WTC11 (cell line): ENCODE results near the gene ARHGAP35. TPM values are rescaled to one million over a fixed set of nuclear protein-coding genes. Genes with fewer than 3 reads are reported as not detected.

Experiments
- ATAC-seq: fragments of 200-7000 bp; cut with Tn5 transposase; 2 replicates; pipeline ENCODE4 v1.10.0; 2021; ENCODE audit warnings: mild to moderate bottlenecking, moderate library complexity
- CTCF ChIA-PET: fragments of 300-600 bp; sonication (Branson Sonifier 250); formaldehyde crosslinking; loops from one replicate; lab custom pipeline; 2021; ENCODE audit warnings: antibody characterized with exemption; lab: Charles Lee
- POLR2A ChIA-PET: fragments of 350-600 bp; sonication (Branson Sonifier 250); formaldehyde crosslinking; loops from one replicate; lab custom pipeline; 2021; ENCODE audit warnings: antibody characterized with exemption; lab: Charles Lee
- DNase-seq: peaks from one replicate; pipeline ENCODE4 v3.0.0; 2021; ENCODE audit warnings: low spot score
- H3K27ac Mint-ChIP-seq: 2 replicates; pipeline ENCODE4 v1.8.0; 2021; ENCODE audit warnings: mixed read lengths
- H3K27me3 Mint-ChIP-seq: 2 replicates; pipeline ENCODE4 v1.8.0; 2021; ENCODE audit warnings: low read depth, mild to moderate bottlenecking, moderate library complexity, mixed read lengths
- H3K36me3 Mint-ChIP-seq: 2 replicates; pipeline ENCODE4 v1.8.0; 2021; ENCODE audit warnings: mixed read lengths
- H3K4me1 Mint-ChIP-seq: 2 replicates; pipeline ENCODE4 v1.8.0; 2022; ENCODE audit warnings: mixed read lengths
- H3K4me3 Mint-ChIP-seq: 2 replicates; pipeline ENCODE4 v1.8.0; 2021; ENCODE audit warnings: mild to moderate bottlenecking, moderate library complexity, mixed read lengths
- H3K9me3 Mint-ChIP-seq: 2 replicates; pipeline ENCODE4 v1.8.0; 2021; ENCODE audit warnings: mixed read lengths
- ATF1 ChIP-seq: sonication (generic); formaldehyde crosslinking; IDR thresholded peaks from 2 replicates; pipeline ENCODE4 v1.8.1; 2023; ENCODE audit warnings: mild to moderate bottlenecking, moderate library complexity, missing genetic modification reagents
- CBFB ChIP-seq: sonication (generic); formaldehyde crosslinking; IDR thresholded peaks from 2 replicates; pipeline ENCODE4 v1.8.1; 2022; ENCODE audit warnings: mild to moderate bottlenecking, low read depth, missing genetic modification reagents
- E2F1 ChIP-seq: sonication (generic); formaldehyde crosslinking; IDR thresholded peaks from 2 replicates; pipeline ENCODE4 v1.8.0; 2022; ENCODE audit warnings: mild to moderate bottlenecking, missing genetic modification reagents
- ETV6 ChIP-seq: sonication (generic); formaldehyde crosslinking; IDR thresholded peaks from 2 replicates; pipeline ENCODE4 v1.8.1; 2022; ENCODE audit warnings: mild to moderate bottlenecking, missing genetic modification reagents
- FOXJ3 ChIP-seq: sonication (generic); formaldehyde crosslinking; IDR thresholded peaks from 2 replicates; pipeline ENCODE4 v1.9.0; 2021; ENCODE audit warnings: missing genetic modification reagents, mild to moderate bottlenecking, borderline replicate concordance
- HMGXB4 ChIP-seq: sonication (generic); formaldehyde crosslinking; IDR thresholded peaks from 2 replicates; pipeline ENCODE4 v1.8.1; 2023; ENCODE audit warnings: mild to moderate bottlenecking, moderate library complexity, missing genetic modification reagents
- IRF2 ChIP-seq: sonication (generic); formaldehyde crosslinking; IDR thresholded peaks from 2 replicates; pipeline ENCODE4 v1.8.0; 2022; ENCODE audit warnings: low read depth, missing genetic modification reagents, borderline replicate concordance
- JAZF1 ChIP-seq: fragments of 250-450 bp; sonication (Bioruptor Pico); IDR thresholded peaks from 2 replicates; pipeline ENCODE4 v1.9.0; 2021; ENCODE audit warnings: moderate library complexity, mild to moderate bottlenecking, inconsistent platforms
- JUN ChIP-seq: sonication (generic); formaldehyde crosslinking; IDR thresholded peaks from 2 replicates; pipeline ENCODE4 v1.8.0; 2023; ENCODE audit warnings: mild to moderate bottlenecking, missing genetic modification reagents
- NFE2L1 ChIP-seq: sonication (generic); formaldehyde crosslinking; IDR thresholded peaks from 2 replicates; pipeline ENCODE4 v1.8.1; 2023; ENCODE audit warnings: missing genetic modification reagents
- NFYB ChIP-seq: sonication (generic); formaldehyde crosslinking; conservative IDR thresholded peaks from 2 replicates; pipeline ENCODE4 v1.8.0; 2022; ENCODE audit warnings: low read depth, missing genetic modification reagents
- PRRX2 ChIP-seq: fragments of 250-450 bp; sonication (Bioruptor Pico); IDR thresholded peaks from 2 replicates; pipeline ENCODE4 v1.8.0; 2021; ENCODE audit warnings: mild to moderate bottlenecking
- SMAD3 ChIP-seq: sonication (generic); formaldehyde crosslinking; IDR thresholded peaks from 2 replicates; pipeline ENCODE4 v1.8.0; 2022; ENCODE audit warnings: missing genetic modification reagents, mild to moderate bottlenecking, borderline replicate concordance
- SP1 ChIP-seq: sonication (generic); formaldehyde crosslinking; conservative IDR thresholded peaks from 2 replicates; pipeline ENCODE4 v1.8.1; 2022; ENCODE audit warnings: missing genetic modification reagents
- ZBTB43 ChIP-seq: sonication (generic); formaldehyde crosslinking; IDR thresholded peaks from 2 replicates; pipeline ENCODE4 v1.8.1; 2023; ENCODE audit warnings: mild to moderate bottlenecking, missing genetic modification reagents
- ZNF138 ChIP-seq: sonication (generic); formaldehyde crosslinking; conservative IDR thresholded peaks from 2 replicates; pipeline ENCODE4 v1.8.1; 2022; ENCODE audit warnings: mild to moderate bottlenecking, moderate library complexity, missing genetic modification reagents
- ZNF232 ChIP-seq: sonication (generic); formaldehyde crosslinking; IDR thresholded peaks from 2 replicates; pipeline ENCODE4 v1.8.0; 2022; ENCODE audit warnings: mild to moderate bottlenecking, missing genetic modification reagents
- ZNF425 ChIP-seq: fragments of 250-450 bp; sonication (Bioruptor Pico); conservative IDR thresholded peaks from 2 replicates; pipeline ENCODE4 v1.9.0; 2021; ENCODE audit warnings: mild to moderate bottlenecking
- ZSCAN18 ChIP-seq: fragments of 250-450 bp; sonication (Bioruptor Pico); IDR thresholded peaks from 2 replicates; pipeline ENCODE4 v2.1.2; 2022; ENCODE audit warnings: mild to moderate bottlenecking, moderate library complexity
- total RNA-seq: library from RNA; stranded (reverse); gene quantifications from 3 replicates; pipeline ENCODE4 v1.2.3, GENCODE V29; 2021

Gene ARHGAP35
- total RNA-seq, 1 experiment from 2014 or later, result 56.3 TPM

GRCh38 chr19:46844067-46844489 is 16.7 kb upstream of the ARHGAP35 start:
- POLR2A ChIA-PET, result no interaction called here
- no peaks in the 10 kb centered on the region for H3K9me3 Mint-ChIP-seq
- no peak for TF ChIP-seq SMAD3
- no peak for TF ChIP-seq ZNF425 (CRISPR knock-in tag)
- TF ChIP-seq CBFB (CRISPR knock-in tag), result no peak
- no peak for TF ChIP-seq ATF1 (CRISPR knock-in tag)
- TF ChIP-seq NFYB (CRISPR knock-in tag), result no peak
- no peak for TF ChIP-seq SP1 (CRISPR knock-in tag)
- H3K36me3 Mint-ChIP-seq, result peaks cover 32% of the 10 kb centered on the region
- CTCF ChIA-PET, result interaction anchor here (0.8 to 1.4 kb wide), 2 partner anchors 90 to 147 kb away, joined by 3 to 4 read pairs; no protein-coding TSS in a partner anchor
- DNase-seq (no peak), ATAC-seq (no peak)
- H3K4me3 Mint-ChIP-seq, result no peak overlapping the region
- H3K4me1 Mint-ChIP-seq, result peaks cover 2% of the 10 kb centered on the region
- no peaks in the 10 kb centered on the region for H3K27me3 Mint-ChIP-seq
- H3K27ac Mint-ChIP-seq, result 0 out of 2 replicates have a peak overlapping the region, but pooled peaks have one; percentile 3

GRCh38 chr19:46845959-46846459 is 14.8 kb upstream of the ARHGAP35 start:
- H3K4me1 Mint-ChIP-seq, result peaks cover 12% of the 10 kb centered on the region
- ChIA-PET POLR2A (interaction anchor here (0.5 kb wide), 1 partner anchor 28 kb away, joined by 4 read pairs; no protein-coding TSS in a partner anchor), CTCF (interaction anchor here (0.5 to 1.5 kb wide), 2 partner anchors 92 to 188 kb away, joined by 3 to 4 read pairs; no protein-coding TSS in a partner anchor)
- H3K4me3 Mint-ChIP-seq, result no peak overlapping the region
- no peak for DNase-seq
- TF ChIP-seq JUN (CRISPR knock-in tag), result no peak
- no peak for TF ChIP-seq IRF2 (CRISPR knock-in tag)
- TF ChIP-seq FOXJ3 (CRISPR knock-in tag), result no peak
- no peak for TF ChIP-seq JAZF1 (CRISPR knock-in tag)
- TF ChIP-seq NFE2L1 (CRISPR knock-in tag), result no peak
- no peak for TF ChIP-seq ZNF232 (CRISPR knock-in tag)
- TF ChIP-seq PRRX2 (CRISPR knock-in tag), result no peak
- no peak for TF ChIP-seq HMGXB4 (CRISPR knock-in tag)
- TF ChIP-seq ATF1 (CRISPR knock-in tag), result no peak
- no peak for TF ChIP-seq ZNF138
- TF ChIP-seq ETV6, result no peak
- TF ChIP-seq ZSCAN18 (CRISPR knock-in tag), result no peak
- no peak for TF ChIP-seq ZBTB43
- no peak for TF ChIP-seq E2F1
- TF ChIP-seq, all 79 proteins: peak for 0
- Mint-ChIP-seq H3K9me3 (no peaks in the 10 kb centered on the region), H3K27me3 (no peaks in the 10 kb centered on the region), H3K27ac (peak overlapping the region; percentile 28), H3K36me3 (peaks cover 29% of the 10 kb centered on the region)
- no peak for ATAC-seq
